H9 (cell line): ENCODE measurements around the gene DOK1. TPM values are rescaled to one million over a fixed set of nuclear protein-coding genes. Genes with fewer than 3 reads are reported as not detected.

Source experiments
- DNase-seq: peaks from one replicate; pipeline ENCODE4 v3.0.0-alpha.2; 2017
- H2AFZ ChIP-seq: one replicate; pipeline ENCODE4 v1.6.1; 2013; ENCODE audit warnings: mild to moderate bottlenecking, low read length, control low read depth, moderate library complexity
- H2AK5ac ChIP-seq: 2 replicates; pipeline ENCODE4 v1.6.1; 2013; ENCODE audit warnings: low read length, control low read depth, mixed read lengths; ENCODE audit not compliant: insufficient read length
- H2BK120ac ChIP-seq: one replicate; pipeline ENCODE4 v1.6.1; 2013; ENCODE audit warnings: low read depth, mild to moderate bottlenecking, low read length, control low read depth, inconsistent platforms; ENCODE audit not compliant: poor library complexity, severe bottlenecking
- H2BK12ac ChIP-seq: 2 replicates; pipeline ENCODE4 v1.6.1; 2013; ENCODE audit warnings: low read length, control low read depth, mixed read lengths, low read depth; ENCODE audit not compliant: insufficient read length
- H2BK15ac ChIP-seq: 2 replicates; pipeline ENCODE4 v1.6.1; 2013; ENCODE audit warnings: low read depth, low read length, control low read depth
- H2BK20ac ChIP-seq: one replicate; pipeline ENCODE4 v1.6.1; 2013; ENCODE audit warnings: low read depth, mild to moderate bottlenecking, low read length, control low read depth, inconsistent platforms; ENCODE audit not compliant: poor library complexity, severe bottlenecking
- H2BK5ac ChIP-seq: 2 replicates; pipeline ENCODE4 v1.6.1; 2013; ENCODE audit warnings: low read length, control low read depth, mixed read lengths; ENCODE audit not compliant: insufficient read length
- H3K14ac ChIP-seq: 2 replicates; pipeline ENCODE4 v1.6.1; 2013; ENCODE audit warnings: low read length, control low read depth; ENCODE audit not compliant: insufficient read depth
- H3K18ac ChIP-seq: 2 replicates; pipeline ENCODE4 v1.6.1; 2013; ENCODE audit warnings: low read depth, mild to moderate bottlenecking, mixed read lengths, low read length, control low read depth; ENCODE audit not compliant: insufficient read length
- H3K23ac ChIP-seq: 2 replicates; pipeline ENCODE4 v1.6.1; 2013; ENCODE audit warnings: low read length, control low read depth, mixed read lengths, low read depth; ENCODE audit not compliant: insufficient read length
- H3K23me2 ChIP-seq: 2 replicates; pipeline ENCODE4 v1.6.1; 2013; ENCODE audit warnings: low read depth, mild to moderate bottlenecking, mixed read lengths, low read length, control low read depth; ENCODE audit not compliant: insufficient read length, poor library complexity, severe bottlenecking
- H3K27ac ChIP-seq: 2 replicates; pipeline ENCODE4 v1.5.1; 2013; ENCODE audit warnings: low read length, control low read depth, mixed read lengths, low read depth; ENCODE audit not compliant: insufficient read length
- H3K27me3 ChIP-seq: 2 replicates; pipeline ENCODE4 v1.6.1; 2013; ENCODE audit warnings: low read length, control low read depth, inconsistent platforms; ENCODE audit not compliant: insufficient read depth
- H3K4ac ChIP-seq: 2 replicates; pipeline ENCODE4 v1.6.1; 2013; ENCODE audit warnings: low read depth, mild to moderate bottlenecking, control low read depth, inconsistent platforms, low read length, moderate library complexity
- H3K4me1 ChIP-seq: 2 replicates; pipeline ENCODE4 v1.6.1; 2013; ENCODE audit warnings: low read length, control low read depth, inconsistent platforms; ENCODE audit not compliant: insufficient read depth
- H3K4me2 ChIP-seq: 2 replicates; pipeline ENCODE4 v1.6.1; 2013; ENCODE audit warnings: low read length, control low read depth, mixed read lengths; ENCODE audit not compliant: insufficient read length, insufficient read depth
- H3K56ac ChIP-seq: 2 replicates; pipeline ENCODE4 v1.6.1; 2013; ENCODE audit warnings: low read depth, mild to moderate bottlenecking, mixed read lengths, low read length, control low read depth; ENCODE audit not compliant: insufficient read length
- H3K79me1 ChIP-seq: 2 replicates; pipeline ENCODE4 v1.6.1; 2013; ENCODE audit warnings: low read depth, mild to moderate bottlenecking, moderate library complexity, low read length, control low read depth, inconsistent platforms; ENCODE audit not compliant: insufficient read depth, poor library complexity, severe bottlenecking
- H3K79me2 ChIP-seq: 2 replicates; pipeline ENCODE4 v1.6.1; 2013; ENCODE audit warnings: low read length, control low read depth, inconsistent platforms; ENCODE audit not compliant: insufficient read depth
- H3K9ac ChIP-seq: 2 replicates; pipeline ENCODE4 v1.6.1; 2013; ENCODE audit warnings: low read length, control low read depth, mixed read lengths; ENCODE audit not compliant: insufficient read length; ENCODE audit errors: extremely low read depth
- H3K9me3 ChIP-seq: one replicate; pipeline ENCODE4 v1.6.1; 2013; ENCODE audit warnings: low read depth, low read length, inconsistent platforms; ENCODE audit not compliant: control insufficient read depth
- H3T11ph ChIP-seq: one replicate; pipeline ENCODE4 v1.6.1; 2013; ENCODE audit warnings: mild to moderate bottlenecking, low read length, control low read depth, inconsistent platforms
- H4K20me1 ChIP-seq: one replicate; pipeline ENCODE4 v1.6.1; 2013; ENCODE audit not compliant: control insufficient read depth, insufficient read length, insufficient read depth
- H4K5ac ChIP-seq: 2 replicates; pipeline ENCODE4 v1.6.1; 2013; ENCODE audit warnings: low read depth, mild to moderate bottlenecking, mixed read lengths, low read length, control low read depth; ENCODE audit not compliant: insufficient read length
- H4K8ac ChIP-seq: replicated peaks from 2 replicates; pipeline ENCODE4 v1.6.1; 2013; ENCODE audit warnings: low read length, control low read depth, mixed read lengths, low read depth; ENCODE audit not compliant: insufficient read length
- H4K91ac ChIP-seq: 2 replicates; pipeline ENCODE4 v1.6.1; 2013; ENCODE audit warnings: low read depth, mild to moderate bottlenecking, moderate library complexity, mixed read lengths, low read length, control low read depth; ENCODE audit not compliant: insufficient read length
- H3K27ac Mint-ChIP-seq, 3 experiments: 2 replicates in 2 of 3; 3 replicates in 1 of 3; pipeline ENCODE4 v1.8.0; 2020 to 2021; ENCODE audit warnings: mixed read lengths in 3 of 3, mild to moderate bottlenecking in 1 of 3, moderate library complexity in 1 of 3
- H3K27me3 Mint-ChIP-seq: 2 replicates; pipeline ENCODE4 v1.8.0; 2021; ENCODE audit warnings: low read depth, mild to moderate bottlenecking, moderate library complexity, mixed read lengths
- H3K36me3 Mint-ChIP-seq, 3 experiments: 2 replicates in 2 of 3; 3 replicates in 1 of 3; pipeline ENCODE4 v1.8.0; 2020 to 2021; ENCODE audit warnings: low read depth in 3 of 3, mixed read lengths in 3 of 3; ENCODE audit not compliant: insufficient read depth in 1 of 3
- H3K4me1 Mint-ChIP-seq, 2 experiments: 2 replicates each; pipeline ENCODE4 v1.8.0; 2020; ENCODE audit warnings: mixed read lengths in 2 of 2
- H3K4me3 Mint-ChIP-seq, 2 experiments: 2 replicates in 1 of 2; 3 replicates in 1 of 2; pipeline ENCODE4 v1.8.0; 2020 to 2021; ENCODE audit warnings: mild to moderate bottlenecking in 2 of 2, mixed read lengths in 2 of 2, moderate library complexity in 1 of 2
- H3K9me3 Mint-ChIP-seq, 2 experiments: 2 replicates in 1 of 2; 3 replicates in 1 of 2; pipeline ENCODE4 v1.8.0; 2020; ENCODE audit warnings: mild to moderate bottlenecking in 2 of 2, mixed read lengths in 2 of 2, moderate library complexity in 1 of 2
- CTCF ChIP-seq: fragments of 200-600 bp; sonication (generic); conservative IDR thresholded peaks from 3 replicates; pipeline ENCODE4 v1.8.0; 2021; ENCODE audit warnings: antibody characterized with exemption, mild to moderate bottlenecking
- WGBS: extraction: QIAGEN DNeasy Blood & Tissue Kit; methylation state at CpG from one replicate; pipeline ENCODE4 v1.1.7; 2013; ENCODE audit warnings: missing lambda C conversion rate, low lambda C conversion rate, mixed read lengths; ENCODE audit not compliant: insufficient read length; ENCODE audit errors: extremely low coverage; 5-methylcytosine and 5-hydroxymethylcytosine counted together
- total RNA-seq: library from RNA; stranded (reverse); gene quantifications from 2 replicates; pipeline ENCODE4 v1.2.1, GENCODE V29; 2021

Gene DOK1
- total RNA-seq, 1 experiment from 2014 or later = 16.0 TPM

- Histone ChIP-seq H3K27me3 (no peaks in the 10 kb centered on the region; the same call in 1 of the 2 replicates), H2BK5ac (no peak overlapping the region), H2BK12ac (no peak overlapping the region), H4K20me1 (no peaks in the 10 kb centered on the region), H2BK20ac (no peak overlapping the region), H3K23ac (no peak overlapping the region), H3K23me2 (peaks cover 18% of the 10 kb centered on the region), H3K4ac (no peak overlapping the region), H3K18ac (no peak overlapping the region), H4K91ac (no peak overlapping the region), H3K14ac (no peak overlapping the region), H2BK120ac (no peak overlapping the region), H3K79me1 (no peaks in the 10 kb centered on the region), H3K4me1 (0 out of 2 replicates have a peak, but pooled peaks cover 2% of the 10 kb centered on the region), H2AK5ac (no peak overlapping the region), H3K9ac (no peak overlapping the region), H2AFZ (no peak overlapping the region), H3K4me2 (no peak overlapping the region), H2BK15ac (no peak overlapping the region), H3K9me3 (no peaks in the 10 kb centered on the region), H3K79me2 (0 out of 2 replicates have a peak, but pooled peaks cover 2% of the 10 kb centered on the region), H3K56ac (no peak overlapping the region), H3K27ac (no peak overlapping the region), H3T11ph (no peak overlapping the region), H4K8ac (no peak overlapping the region), H4K5ac (no peak overlapping the region)
- DNase-seq = no peak
- Mint-ChIP-seq H3K4me1 (peaks cover 29% of the 10 kb centered on the region in 2 experiments), H3K9me3 (no peaks in the 10 kb centered on the region), H3K27ac (no peak overlapping the region), H3K27me3 (peaks cover 58% of the 10 kb centered on the region), H3K4me3 (peak overlapping the region; percentile 76 to 78; a peak in 4 of 5 replicates), H3K36me3 (peaks cover 0 to 7% (median 4%) of the 10 kb centered on the region in 3 experiments; a peak in 6 of 7 replicates)
- WGBS = no CpG with 5 or more reads among the region's 7 CpGs
- TF ChIP-seq CTCF = no peak
Observed at GRCh38 chr2:74550231-74550630, 4.3 kb upstream of the DOK1 start.
